ENCODE data around the gene DND1. TPM values are rescaled to one million over a fixed set of nuclear protein-coding genes. Genes with fewer than 3 reads are reported as not detected.
A peak's percentile ranks its signal among the peaks of the same experiment; 100 is the strongest.
"Not testable (repeated sequence)": the region's sequence is repeated elsewhere in the genome, so short reads cannot be mapped to it uniquely, and the experiment has no call there.

The DND1 gene
- total RNA-seq, 4 donors from 2014 or later = 0.19 to 0.75 TPM; not detected in 2

- WGBS, 2 donors = 15 to 44% methylated on average over 2 of the region's 2 CpGs
- no peaks in the 10 kb centered on the region for H3K9me3 ChIP-seq
- H3K4me1 ChIP-seq = peaks cover 6 to 37% (median 19%) of the 10 kb centered on the region in 3 donors
- H3K27me3 ChIP-seq = no peaks in the 10 kb centered on the region
- intact Hi-C loops (cut with DNase I) = loop anchor here (10.0 kb wide), 1 partner anchor 256 kb away; no protein-coding TSS in a partner anchor
- peak overlapping the region in 2 of 4 donors; percentile 32 to 70 for H3K27ac ChIP-seq
- peak overlapping the region in 2 of 4 donors; percentile 55 to 70 for H3K4me3 ChIP-seq
- no peak for DNase-seq
- H3K36me3 ChIP-seq = no peaks in the 10 kb centered on the region
- TF ChIP-seq POLR2A (IDR thresholded peaks at IDR 0.05) = no peak
- no peak for TF ChIP-seq CTCF (IDR thresholded peaks at IDR 0.05)
Measured at GRCh38 chr5:140630292-140631035, 42.9 kb downstream of the DND1 start.

- no peak for DNase-seq
Measured at GRCh38 chr5:140628711-140629110, 44.7 kb downstream of the DND1 start.

GRCh38 chr5:140627972-140628371, 45.4 kb downstream of the DND1 start:
- intact Hi-C loops (cut with DNase I) = no loop called here
- H3K27me3 ChIP-seq = no peaks in the 10 kb centered on the region
- H3K36me3 ChIP-seq = no peaks in the 10 kb centered on the region
- no peak overlapping the region for H3K27ac ChIP-seq
- TF ChIP-seq CTCF (IDR thresholded peaks at IDR 0.05) = no peak
- no peak for TF ChIP-seq POLR2A (IDR thresholded peaks at IDR 0.05)
- peaks cover 6 to 20% (median 12%) of the 10 kb centered on the region in 3 donors for H3K4me1 ChIP-seq
- H3K4me3 ChIP-seq = no peak overlapping the region
- WGBS, 2 donors = 85 to 100% methylated on average over 6 of the region's 6 CpGs
- no peaks in the 10 kb centered on the region for H3K9me3 ChIP-seq
- DNase-seq = no peak

More at GRCh38 chr5:140628711-140629110, 44.7 kb downstream of the DND1 start:
- intact Hi-C loops (cut with DNase I) = no loop called here
- H3K27me3 ChIP-seq = no peaks in the 10 kb centered on the region
- H3K36me3 ChIP-seq = no peaks in the 10 kb centered on the region
- WGBS, 2 donors = 12 to 20% methylated on average over 1 of the region's 1 CpG
- TF ChIP-seq POLR2A (IDR thresholded peaks at IDR 0.05) = no peak
- H3K4me1 ChIP-seq = peaks cover 6 to 27% (median 19%) of the 10 kb centered on the region in 3 donors
- no peak overlapping the region for H3K4me3 ChIP-seq
- no peaks in the 10 kb centered on the region for H3K9me3 ChIP-seq
- H3K27ac ChIP-seq = no peak overlapping the region

GRCh38 chr5:140624886-140625285, 48.5 kb downstream of the DND1 start:
- H3K4me1 ChIP-seq; intact Hi-C loops (cut with DNase I); H3K27me3 ChIP-seq; H3K36me3 ChIP-seq; H3K4me3 ChIP-seq; DNase-seq; H3K9me3 ChIP-seq; H3K27ac ChIP-seq: not testable (repeated sequence)
- 79 to 80% methylated on average over 8 to 10 of the region's 10 CpGs for WGBS, 2 donors

GRCh38 chr5:140623061-140623460, 50.3 kb downstream of the DND1 start:
- H3K4me1 ChIP-seq; H3K27me3 ChIP-seq; H3K27ac ChIP-seq; H3K4me3 ChIP-seq; H3K9me3 ChIP-seq; intact Hi-C loops (cut with DNase I); DNase-seq; H3K36me3 ChIP-seq: not testable (repeated sequence)

- Histone ChIP-seq H3K36me3 (no peaks in the 10 kb centered on the region), H3K4me3 (no peak overlapping the region), H3K9me3 (no peaks in the 10 kb centered on the region), H3K4me1 (no peaks in the 10 kb centered on the region), H3K27ac (no peak overlapping the region), H3K27me3 (peaks cover 0 to 2% (median 0%) of the 10 kb centered on the region in 4 donors)
- no peak for DNase-seq
- intact Hi-C loops (cut with DNase I) = no loop called here
- WGBS, 2 donors = 77 to 80% methylated on average over 3 of the region's 3 CpGs
- TF ChIP-seq CTCF (IDR thresholded peaks at IDR 0.05) = no peak
- no peak for TF ChIP-seq POLR2A (IDR thresholded peaks at IDR 0.05)
Measured at GRCh38 chr5:140622301-140622700, 51.1 kb downstream of the DND1 start.

Small RNA genes lying within 50 kb of the gene (small RNA-seq; reads per million reads assigned to genes)
- gene VTRNA1-1 = 43.1 to 105 (median 78.8) reads per million in 4 donors
- gene VTRNA1-2 = 9.3 to 26.1 (median 20.4) reads per million in 4 donors

Other genes starting within 250 kb of the DND1 start
- 10 to 100 TPM in 1 of 4 donors, 1 to 10 TPM in 3; 3.0 to 12.4 (median 6.2) TPM for gene EIF4EBP3, start 125.9 kb downstream of the DND1 start, total RNA-seq
- 10 to 100 TPM; 17.4 to 22.3 (median 21.0) TPM for gene SRA1, start 116.1 kb downstream of the DND1 start, total RNA-seq
- 10 to 100 TPM in 1 of 4 donors, 1 to 10 TPM in 3; 3.4 to 10.5 (median 6.5) TPM for gene APBB3, start 109.0 kb downstream of the DND1 start, total RNA-seq
- 10 to 100 TPM; 41.4 to 56.9 (median 52.6) TPM for gene SLC35A4, start 108.7 kb downstream of the DND1 start, total RNA-seq
- 10 to 100 TPM in 3 of 4 donors, 1 to 10 TPM in 1; 7.6 to 58.1 (median 30.9) TPM for gene CD14, start 40.4 kb downstream of the DND1 start, total RNA-seq
- 10 to 100 TPM; 18.4 to 46.7 (median 28.2) TPM for gene TMCO6, start 34.1 kb downstream of the DND1 start, total RNA-seq
- 10 to 100 TPM; 31.3 to 56.3 (median 42.5) TPM for gene NDUFA2, start 25.9 kb downstream of the DND1 start, total RNA-seq
- 100 to 1,000 TPM in 1 of 4 donors, 10 to 100 TPM in 3; 44.9 to 110 (median 79.8) TPM for gene IK, start 25.7 kb downstream of the DND1 start, total RNA-seq
- gene WDR55, start 8.7 kb downstream of the DND1 start, total RNA-seq = 10 to 100 TPM; 24.2 to 29.5 (median 25.4) TPM
- gene HARS1, start 17.8 kb upstream of the DND1 start, total RNA-seq = 10 to 100 TPM; 44.3 to 74.0 (median 62.9) TPM
- 10 to 100 TPM; 13.3 to 24.2 (median 22.8) TPM for gene HARS2, start 17.9 kb upstream of the DND1 start, total RNA-seq
- gene ZMAT2, start 26.9 kb upstream of the DND1 start, total RNA-seq = 10 to 100 TPM; 25.2 to 52.4 (median 41.3) TPM
- gene PCDHA1, start 112.6 kb upstream of the DND1 start, total RNA-seq = not detected
- not detected for gene PCDHA2, start 121.3 kb upstream of the DND1 start, total RNA-seq
- under 1 TPM in 3 of 4 donors, not detected in 1; 0.09 to 0.19 (median 0.18) TPM for gene PCDHA3, start 127.5 kb upstream of the DND1 start, total RNA-seq
- under 1 TPM; 0.18 to 0.38 (median 0.27) TPM for gene PCDHA4, start 133.5 kb upstream of the DND1 start, total RNA-seq
- under 1 TPM in 3 of 4 donors, not detected in 1; 0.09 to 0.19 (median 0.15) TPM for gene PCDHA5, start 148.0 kb upstream of the DND1 start, total RNA-seq
- gene PCDHA6, start 154.4 kb upstream of the DND1 start, total RNA-seq = under 1 TPM in 3 of 4 donors, not detected in 1; 0.19 to 0.27 (median 0.21) TPM
- under 1 TPM in 2 of 4 donors, not detected in 2; 0.15 to 0.19 TPM for gene PCDHA7, start 160.7 kb upstream of the DND1 start, total RNA-seq
- gene PCDHA8, start 167.6 kb upstream of the DND1 start, total RNA-seq = under 1 TPM in 1 of 4 donors, not detected in 3; 0.19 TPM
- under 1 TPM in 1 of 4 donors, not detected in 3; 0.19 TPM for gene PCDHA9, start 174.8 kb upstream of the DND1 start, total RNA-seq
- under 1 TPM; under 0.01 to 0.15 (median 0.08) TPM for gene PCDHA10, start 182.3 kb upstream of the DND1 start, total RNA-seq
- gene PCDHA11, start 195.4 kb upstream of the DND1 start, total RNA-seq = under 1 TPM in 3 of 4 donors, not detected in 1; under 0.01 to 0.11 (median 0.04) TPM
- under 1 TPM in 2 of 4 donors, not detected in 2; 0.15 to 0.26 TPM for gene PCDHA12, start 201.7 kb upstream of the DND1 start, total RNA-seq
- under 1 TPM in 1 of 4 donors, not detected in 3; 0.19 TPM for gene PCDHA13, start 208.5 kb upstream of the DND1 start, total RNA-seq

Data from esophagus squamous epithelium (tissue), 5 donors.